LNCAP (cell line): ENCODE measurements around the gene ARHGEF40.

Experiments used
- TF ChIP-seq, protein P1 (sequence below): fragments of 450-650 bp; IDR thresholded peaks from 2 replicates; pipeline ENCODE4 v1.5.1; 2017; ENCODE audit warnings: mild to moderate bottlenecking

Gene ARHGEF40

DNA sequence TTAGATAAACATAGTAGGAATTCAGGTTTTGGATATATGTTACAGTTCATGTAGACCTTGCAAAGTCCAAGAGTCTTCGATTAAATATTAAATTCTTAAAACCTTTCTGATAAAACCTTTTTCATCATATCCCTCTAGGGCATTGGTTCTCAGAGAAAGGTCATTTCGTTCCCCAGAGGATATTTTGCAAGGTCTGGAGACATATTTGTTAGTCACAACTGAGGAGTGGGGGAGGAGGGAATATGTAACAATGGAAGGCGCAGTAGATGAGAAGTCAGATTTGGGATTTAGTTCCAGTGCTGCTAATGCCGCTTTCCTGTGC, 36.0 kb downstream of the ARHGEF40 start:
- TF ChIP-seq, protein P1, sequence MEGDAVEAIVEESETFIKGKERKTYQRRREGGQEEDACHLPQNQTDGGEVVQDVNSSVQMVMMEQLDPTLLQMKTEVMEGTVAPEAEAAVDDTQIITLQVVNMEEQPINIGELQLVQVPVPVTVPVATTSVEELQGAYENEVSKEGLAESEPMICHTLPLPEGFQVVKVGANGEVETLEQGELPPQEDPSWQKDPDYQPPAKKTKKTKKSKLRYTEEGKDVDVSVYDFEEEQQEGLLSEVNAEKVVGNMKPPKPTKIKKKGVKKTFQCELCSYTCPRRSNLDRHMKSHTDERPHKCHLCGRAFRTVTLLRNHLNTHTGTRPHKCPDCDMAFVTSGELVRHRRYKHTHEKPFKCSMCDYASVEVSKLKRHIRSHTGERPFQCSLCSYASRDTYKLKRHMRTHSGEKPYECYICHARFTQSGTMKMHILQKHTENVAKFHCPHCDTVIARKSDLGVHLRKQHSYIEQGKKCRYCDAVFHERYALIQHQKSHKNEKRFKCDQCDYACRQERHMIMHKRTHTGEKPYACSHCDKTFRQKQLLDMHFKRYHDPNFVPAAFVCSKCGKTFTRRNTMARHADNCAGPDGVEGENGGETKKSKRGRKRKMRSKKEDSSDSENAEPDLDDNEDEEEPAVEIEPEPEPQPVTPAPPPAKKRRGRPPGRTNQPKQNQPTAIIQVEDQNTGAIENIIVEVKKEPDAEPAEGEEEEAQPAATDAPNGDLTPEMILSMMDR, result no peak

DNA sequence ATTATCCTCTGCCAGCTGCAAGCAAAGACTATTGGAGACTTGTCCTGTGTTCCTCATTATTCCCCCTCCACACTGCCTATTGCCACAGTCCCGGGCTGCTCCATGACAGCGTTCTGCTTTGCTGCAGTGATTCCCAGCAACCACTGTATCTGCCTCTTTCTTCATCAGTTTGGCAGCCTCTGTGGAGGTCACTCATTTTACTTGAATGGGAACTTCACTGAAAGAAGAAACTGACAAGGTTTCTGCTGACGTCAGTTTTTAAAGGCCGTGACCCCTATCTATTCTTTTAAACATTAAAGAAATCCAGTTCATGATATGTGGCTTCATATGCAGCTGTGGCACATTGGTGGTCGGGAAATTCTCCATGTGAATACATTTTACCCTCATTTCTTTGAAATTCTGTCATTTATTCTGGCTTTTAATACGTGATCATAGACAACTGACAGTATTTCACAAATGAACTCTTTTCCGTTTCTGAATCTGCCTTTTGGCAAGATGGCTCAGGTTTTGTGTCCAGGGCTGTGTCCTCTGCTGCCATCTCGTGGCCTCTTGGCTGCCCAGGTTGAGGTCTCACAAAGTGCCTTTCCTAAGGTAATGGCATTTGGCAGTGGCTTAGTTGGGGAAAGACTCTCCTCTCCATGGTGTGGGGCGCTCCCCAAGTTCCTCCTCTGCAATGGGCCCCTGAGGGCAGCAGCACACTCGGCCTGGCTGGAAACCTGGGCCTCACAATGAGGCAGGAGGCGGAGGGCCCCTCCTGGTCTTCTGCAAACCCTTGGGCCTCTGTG, 36.6 kb downstream of the ARHGEF40 start:
- TF ChIP-seq, protein P1, result peak; percentile 97

DNA sequence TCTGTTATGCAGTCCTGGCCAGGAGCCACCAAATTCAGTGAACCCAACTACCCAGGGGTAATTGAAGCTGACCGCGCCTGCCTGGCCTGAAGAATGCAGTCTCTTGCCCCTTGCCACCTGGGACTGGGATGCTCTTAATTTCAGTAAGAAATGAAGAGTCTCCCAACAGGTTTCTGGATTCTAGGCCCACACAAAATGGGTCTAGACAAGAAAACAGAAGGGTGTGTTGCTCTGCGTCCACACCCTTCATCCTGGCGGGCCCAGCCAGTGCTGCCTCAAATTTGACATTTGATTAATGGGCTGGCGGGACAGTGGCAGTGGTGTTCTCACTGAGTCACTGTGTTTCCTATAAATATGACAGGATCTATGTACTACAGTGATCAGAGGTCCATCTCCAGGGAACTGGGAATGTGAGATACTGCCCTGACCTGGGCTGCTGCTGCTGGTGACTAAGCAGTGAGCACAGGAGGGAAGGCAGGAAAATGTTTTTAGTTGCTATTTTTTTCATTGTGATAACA, 37.2 kb downstream of the ARHGEF40 start:
- TF ChIP-seq, protein P1, result no peak

DNA sequence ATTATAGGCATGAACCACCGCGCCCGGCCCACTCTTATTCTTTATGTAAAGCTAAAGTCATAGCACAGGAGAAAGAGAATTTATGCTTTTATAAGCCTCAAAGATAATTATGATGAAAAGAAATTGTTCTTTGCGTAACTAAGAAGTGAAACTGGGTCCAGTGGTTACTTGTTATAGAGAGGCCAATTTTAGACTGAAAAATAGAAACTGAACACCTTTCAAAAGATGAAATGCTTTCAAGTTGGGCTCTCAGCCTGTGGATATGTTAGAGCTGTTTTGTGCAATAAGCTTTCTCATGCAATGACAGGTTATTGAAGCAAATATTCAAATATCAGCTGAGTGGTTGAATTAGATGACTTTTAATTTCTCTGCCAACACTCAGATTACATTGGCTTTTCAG, 38.7 kb downstream of the ARHGEF40 start:
- TF ChIP-seq, protein P1, result no peak

DNA sequence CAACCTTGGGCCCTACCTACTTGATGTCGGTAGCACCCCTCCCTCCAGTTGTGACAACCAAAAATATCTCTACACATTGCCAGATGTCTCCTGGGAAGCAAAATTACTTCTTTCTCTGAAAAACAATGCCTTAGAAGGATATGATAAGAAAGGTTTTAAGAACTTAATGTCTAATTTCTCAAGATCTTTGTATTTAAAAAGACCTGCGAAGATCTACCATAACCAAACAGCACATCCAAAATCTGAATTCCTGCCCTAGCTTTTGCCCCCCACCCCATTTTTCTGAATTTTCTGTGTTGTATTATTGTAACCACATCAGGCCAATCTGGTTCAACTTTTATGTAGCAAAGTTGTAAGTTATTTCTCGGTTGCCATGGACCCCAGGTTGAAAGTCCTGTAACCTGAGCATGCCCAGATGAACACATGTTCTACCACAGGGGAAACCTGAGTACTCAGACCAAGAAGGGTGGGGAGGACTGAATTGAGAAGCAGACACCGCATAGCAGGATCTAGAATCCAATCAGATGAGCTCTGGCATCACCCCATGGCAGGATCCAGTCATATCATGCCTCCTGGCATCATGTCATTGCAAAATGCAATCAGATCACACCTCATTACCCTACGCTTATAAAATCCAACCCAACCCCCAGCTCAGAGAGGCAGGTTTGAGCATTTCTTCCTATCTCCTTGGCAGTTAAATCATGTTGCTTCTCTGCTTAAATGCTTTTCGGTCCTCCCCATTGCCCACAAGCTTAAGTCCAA, 39.5 kb downstream of the ARHGEF40 start:
- TF ChIP-seq, protein P1, result no peak

DNA sequence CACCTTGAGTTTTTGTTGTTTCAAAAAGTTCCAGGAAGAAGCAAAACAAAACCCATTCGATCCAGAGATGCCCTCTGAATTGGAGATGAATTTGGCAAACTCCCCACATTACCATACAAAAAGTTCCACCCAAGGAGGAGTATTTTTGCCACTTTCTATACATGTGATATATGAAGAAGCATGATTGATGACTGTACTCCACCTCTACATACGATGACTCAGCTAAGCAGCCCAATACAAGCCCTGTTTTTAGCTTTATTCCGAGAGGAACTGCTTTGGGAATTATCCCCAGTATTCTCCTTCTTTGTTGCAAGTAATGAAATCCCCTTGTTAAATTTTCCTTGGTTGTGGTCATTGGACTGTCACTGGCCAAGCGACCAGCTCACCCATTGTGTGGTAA, 42.2 kb downstream of the ARHGEF40 start:
- TF ChIP-seq, protein P1, result no peak

DNA sequence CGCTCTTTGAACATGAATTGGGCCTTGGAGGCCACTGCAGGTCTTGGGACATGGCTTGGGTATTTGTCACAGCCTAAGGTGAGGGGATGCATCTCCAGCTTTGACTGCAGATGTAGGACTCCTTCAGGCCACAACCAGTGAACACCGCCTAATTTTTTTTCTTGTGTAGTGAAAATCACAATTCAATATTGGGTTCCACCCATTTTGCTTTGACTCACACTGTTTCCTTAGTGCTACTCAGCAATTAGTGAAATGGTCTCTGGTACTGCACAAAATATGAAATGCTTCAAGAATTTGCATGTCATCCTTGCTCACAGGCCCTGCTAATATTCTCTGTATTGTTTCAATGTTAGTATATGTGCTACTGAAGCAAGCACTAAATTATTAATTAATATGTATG, 43.3 kb downstream of the ARHGEF40 start:
- TF ChIP-seq, protein P1, result no peak
